Mesenteric fat pad (tissue), 1 donor: ENCODE data around the gene GRIK5. TPM values are rescaled to one million over a fixed set of nuclear protein-coding genes. Genes with fewer than 3 reads are reported as not detected.
A peak's percentile ranks its signal among the peaks of the same experiment; 100 is the strongest.

Experiments
- DNase-seq: peaks from one replicate; pipeline ENCODE4 v3.0.0-alpha.2; 2020; ENCODE audit warnings: low spot score
- total RNA-seq: library from RNA; stranded (reverse); fragmentation: NEBNext Ultra II Directional; extraction: Animal tissue kit (Norgen Biotek cat#: 25700); gene quantifications from one replicate; pipeline ENCODE4 v1.2.1, GENCODE V29; 2021
- donor health status: DM: yes; HTN: yes; CAD: no.

The GRIK5 gene
- total RNA-seq, 1 donor from 2014 or later, result 0.80 TPM

DNA sequence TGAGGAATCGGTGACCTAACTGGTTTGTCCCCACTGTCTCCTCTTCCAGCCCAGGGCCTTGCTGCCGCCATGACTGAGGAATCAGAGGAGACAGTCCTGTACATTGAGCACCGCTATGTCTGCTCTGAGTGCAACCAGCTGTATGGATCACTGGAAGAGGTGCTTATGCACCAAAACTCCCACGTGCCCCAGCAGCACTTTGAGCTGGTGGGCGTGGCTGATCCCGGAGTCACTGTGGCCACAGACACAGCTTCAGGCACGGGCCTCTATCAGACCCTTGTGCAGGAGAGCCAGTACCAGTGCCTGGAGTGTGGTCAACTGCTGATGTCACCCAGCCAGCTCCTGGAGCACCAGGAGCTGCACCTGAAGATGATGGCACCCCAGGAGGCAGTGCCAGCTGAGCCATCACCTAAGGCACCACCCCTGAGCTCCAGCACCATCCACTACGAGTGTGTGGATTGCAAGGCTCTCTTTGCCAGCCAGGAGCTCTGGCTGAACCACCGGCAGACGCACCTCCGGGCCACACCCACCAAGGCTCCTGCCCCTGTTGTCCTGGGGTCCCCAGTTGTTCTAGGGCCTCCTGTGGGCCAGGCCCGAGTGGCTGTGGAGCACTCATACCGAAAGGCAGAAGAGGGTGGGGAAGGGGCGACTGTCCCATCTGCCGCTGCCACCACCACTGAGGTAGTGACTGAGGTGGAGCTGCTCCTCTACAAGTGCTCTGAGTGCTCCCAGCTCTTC lies 8.7 kb upstream of the GRIK5 start:
- no peak for DNase-seq

DNA sequence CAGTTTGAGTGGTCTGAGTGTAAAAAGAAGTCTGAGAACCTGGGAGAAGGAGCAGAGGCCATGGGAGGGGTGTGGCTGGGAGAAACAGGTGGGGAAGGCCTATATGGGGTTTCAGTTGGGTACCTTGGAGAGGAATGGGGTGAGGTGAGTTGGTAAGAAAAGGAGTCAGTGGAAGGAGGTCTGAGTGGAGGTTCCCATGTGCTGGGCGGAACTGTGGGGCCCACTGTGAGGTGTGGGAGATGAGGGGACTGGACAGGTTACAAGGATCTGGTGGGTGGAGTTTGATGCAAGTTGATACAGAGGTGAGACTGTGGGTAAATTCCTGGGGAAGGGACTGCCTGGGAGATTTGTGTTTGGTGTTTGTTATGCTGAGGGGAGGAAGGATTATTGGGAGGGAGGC lies 8.1 kb upstream of the GRIK5 start:
- no peak for DNase-seq

DNA sequence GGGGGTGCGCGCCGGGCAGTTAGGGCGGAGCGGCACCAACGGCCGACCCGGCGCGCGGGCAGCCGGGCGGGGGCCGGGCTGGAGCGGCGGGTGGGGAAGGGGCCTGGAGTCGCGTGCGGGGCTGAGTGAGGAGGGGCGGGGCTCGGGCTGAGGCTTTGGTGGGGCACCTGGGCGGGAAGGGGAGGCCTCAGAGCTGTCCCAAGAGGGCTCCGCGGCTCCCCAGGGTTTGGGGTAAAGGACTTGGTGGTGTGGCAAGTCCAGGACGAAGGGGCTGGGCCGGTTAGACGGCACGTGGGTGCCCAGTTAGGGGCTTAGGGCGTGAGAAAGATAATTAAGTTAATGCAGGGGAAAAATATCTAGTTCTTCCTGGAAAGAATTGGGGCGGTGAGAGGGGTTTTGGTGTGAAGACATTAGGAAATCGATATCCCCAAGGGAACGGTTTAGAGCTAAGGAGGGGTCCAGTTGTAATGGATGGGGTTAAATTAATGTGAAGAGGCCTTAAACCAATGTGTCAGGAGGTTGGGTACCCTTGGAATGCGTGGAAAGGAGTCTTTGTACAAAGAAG lies 6.5 kb upstream of the GRIK5 start:
- DNase-seq, result no peak

DNA sequence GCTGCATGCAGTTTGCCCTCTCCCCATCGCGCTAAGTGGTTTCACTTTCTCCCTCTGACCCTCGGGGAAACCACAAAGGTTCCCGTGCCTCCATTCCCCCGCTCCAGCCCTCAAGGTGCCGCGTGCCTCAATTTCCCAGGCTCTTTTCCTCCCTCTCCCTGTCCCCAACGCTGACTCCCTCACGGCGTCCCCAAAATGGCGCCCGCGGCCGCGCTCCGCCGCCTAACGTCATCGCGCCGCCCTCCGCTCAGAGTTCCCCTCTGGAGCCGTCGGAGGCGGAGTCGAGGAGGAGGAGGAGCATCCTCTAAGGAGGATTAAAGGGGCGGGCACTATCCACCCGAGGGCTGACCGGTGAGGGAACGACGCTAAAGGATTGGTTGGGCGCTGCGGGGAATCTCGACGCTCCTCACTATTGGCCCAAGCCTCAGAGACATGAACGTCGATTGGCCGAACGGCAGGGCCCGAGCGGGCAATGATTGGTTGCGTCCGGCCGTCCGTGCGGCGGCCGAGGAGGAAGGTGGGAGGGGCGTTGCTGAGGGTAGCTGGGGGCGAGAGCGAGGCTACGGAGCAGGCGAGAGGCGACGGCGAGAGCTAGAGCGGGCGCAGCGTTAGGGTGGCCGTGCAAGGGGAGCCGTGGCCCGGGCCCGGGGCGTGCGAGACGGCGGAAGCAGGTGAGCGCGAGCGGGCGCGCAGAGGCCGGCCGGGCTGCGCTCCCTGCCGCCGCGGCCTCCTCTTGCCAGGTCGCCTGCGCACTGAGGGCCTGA lies 5.8 kb upstream of the GRIK5 start, which contains the start of gene ZNF574:
TSS of gene ZNF574 (plus strand) at position 551 of the 764 bp plus-strand sequence. CDS start 2,441 bp downstream, outside the sequence.
- DNase-seq, result peak; percentile 99

DNA sequence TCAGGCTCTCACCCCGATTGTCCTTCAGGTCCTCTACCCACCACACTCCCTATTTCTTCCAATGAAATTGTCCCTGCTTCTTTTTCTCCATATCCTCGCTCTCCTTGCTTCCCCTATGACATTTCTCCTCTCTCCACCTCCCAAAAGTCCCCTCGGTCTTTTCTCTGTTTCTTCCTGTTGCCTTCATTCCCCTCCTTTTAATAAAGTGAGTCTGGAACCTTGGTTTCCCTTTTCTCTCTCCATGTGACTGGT lies 5.3 kb upstream of the GRIK5 start:
- DNase-seq, result no peak

DNA sequence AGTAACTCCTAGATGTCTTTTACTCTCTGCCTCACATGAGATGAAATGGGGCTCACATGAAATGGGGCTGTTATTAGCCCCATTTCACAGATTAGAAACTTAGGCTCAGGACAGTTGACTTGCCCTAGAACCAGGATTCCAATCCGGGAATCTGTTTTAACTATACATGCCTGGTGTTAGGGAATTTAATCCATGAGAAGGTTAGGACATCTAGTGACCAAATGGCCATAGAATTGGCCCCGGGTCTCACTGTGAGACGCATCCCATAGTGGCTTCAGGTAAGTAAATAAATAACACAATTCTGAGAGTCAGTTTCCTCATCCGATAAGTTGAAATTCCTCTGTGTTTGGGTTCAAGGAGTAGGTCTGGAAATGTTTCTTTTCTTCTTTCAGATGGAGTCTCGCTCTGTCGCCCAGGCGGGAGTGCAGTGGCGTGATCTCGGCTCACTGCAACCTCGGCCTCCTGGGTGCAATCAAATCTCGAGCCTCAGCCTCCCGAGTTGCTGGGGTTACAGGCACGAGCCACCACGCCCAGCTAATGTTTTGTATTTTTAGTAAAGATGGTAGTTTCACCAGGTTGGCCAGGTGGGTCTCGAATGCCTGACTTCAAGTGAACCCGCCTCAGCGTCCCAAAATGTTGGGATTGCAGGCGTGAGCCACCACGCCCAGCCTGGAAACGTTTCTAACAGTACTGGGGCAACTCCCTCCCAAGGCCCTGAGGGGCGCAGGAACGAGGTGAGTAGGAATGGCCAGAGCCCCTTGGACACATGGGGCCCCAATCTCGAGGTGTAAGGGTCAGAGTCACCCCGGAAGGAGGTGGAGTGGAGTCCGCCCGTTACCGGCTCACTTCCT lies 4.7 kb upstream of the GRIK5 start:
- no peak for DNase-seq

DNA sequence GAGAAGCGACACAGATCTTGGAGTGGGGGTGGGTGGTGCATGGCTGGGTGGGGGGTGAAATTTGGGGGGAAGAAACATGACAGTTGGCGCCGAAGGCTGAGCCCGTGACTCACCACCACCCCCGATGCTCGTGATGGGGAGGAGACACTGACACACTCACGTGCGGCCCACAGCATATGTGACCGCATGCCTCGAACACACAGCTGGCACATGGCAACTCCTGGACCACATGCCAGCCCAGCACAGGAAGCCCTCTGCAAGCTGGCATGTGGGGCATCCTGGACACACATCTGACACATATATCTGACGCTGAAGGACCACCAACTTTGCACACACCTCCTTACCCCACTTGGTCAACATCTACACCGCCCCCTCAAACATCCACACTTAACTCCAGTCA lies 1.2 kb upstream of the GRIK5 start:
- no peak for DNase-seq

DNA sequence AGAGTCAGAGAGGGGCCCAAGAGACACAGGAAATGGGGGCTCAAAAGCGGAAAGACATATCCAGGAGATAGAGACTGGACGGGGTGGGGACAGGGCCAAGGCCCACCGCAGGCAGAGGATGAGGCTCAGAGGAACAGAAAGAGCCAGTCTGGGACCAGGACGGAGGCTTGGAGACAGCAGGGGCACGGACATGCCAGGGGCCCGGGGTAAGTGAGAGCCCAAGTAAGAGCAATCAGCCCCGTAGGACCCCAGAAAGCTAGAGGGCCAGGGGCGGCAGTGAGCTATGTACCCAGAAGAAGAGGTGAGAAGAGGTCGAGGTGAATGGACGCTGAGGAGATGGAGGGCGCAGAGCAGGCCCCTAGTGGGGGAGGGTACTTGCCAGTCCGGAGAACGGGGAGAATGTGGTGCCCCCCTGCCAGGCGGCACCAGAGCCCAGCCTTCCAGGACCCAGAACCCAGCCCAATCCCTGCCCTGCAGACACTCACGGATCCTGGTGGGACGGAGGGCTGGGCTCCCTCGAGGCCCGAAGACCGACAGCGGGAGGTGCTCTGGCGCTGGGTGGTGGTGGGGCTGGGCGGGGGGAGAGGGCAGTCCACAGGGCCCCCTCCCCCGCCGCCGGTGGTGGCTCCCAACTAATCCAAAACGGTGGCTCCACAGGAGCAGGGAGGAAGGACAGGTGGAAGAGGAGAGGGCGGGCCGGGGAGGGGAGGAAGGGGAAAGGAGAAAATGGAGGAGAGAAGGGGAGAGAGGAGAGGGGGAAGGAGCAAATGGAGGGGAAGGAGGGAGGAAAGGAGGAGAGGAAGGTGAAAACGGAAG lies 1.0 kb downstream of the GRIK5 start:
- DNase-seq, result no peak

DNA sequence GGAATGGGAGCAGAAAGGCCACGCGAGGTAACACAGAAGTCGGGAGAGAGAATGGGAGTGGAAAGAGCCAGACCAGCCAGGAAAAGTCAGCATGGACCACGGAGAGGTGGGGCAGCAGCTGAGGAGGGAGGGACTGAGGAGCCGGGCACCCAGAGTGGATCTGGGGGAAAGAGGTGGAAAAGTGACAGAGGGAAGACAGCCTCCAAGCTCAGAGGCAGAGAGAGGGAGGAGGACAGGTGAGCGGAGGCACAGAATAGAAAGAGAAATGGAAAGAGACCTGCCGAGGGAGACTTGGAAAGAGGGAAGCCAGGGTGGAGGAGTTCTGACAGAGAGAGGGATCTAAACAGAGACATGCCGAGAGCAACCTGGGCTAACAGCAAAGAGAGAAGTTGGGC lies 1.6 kb downstream of the GRIK5 start:
- no peak for DNase-seq

DNA sequence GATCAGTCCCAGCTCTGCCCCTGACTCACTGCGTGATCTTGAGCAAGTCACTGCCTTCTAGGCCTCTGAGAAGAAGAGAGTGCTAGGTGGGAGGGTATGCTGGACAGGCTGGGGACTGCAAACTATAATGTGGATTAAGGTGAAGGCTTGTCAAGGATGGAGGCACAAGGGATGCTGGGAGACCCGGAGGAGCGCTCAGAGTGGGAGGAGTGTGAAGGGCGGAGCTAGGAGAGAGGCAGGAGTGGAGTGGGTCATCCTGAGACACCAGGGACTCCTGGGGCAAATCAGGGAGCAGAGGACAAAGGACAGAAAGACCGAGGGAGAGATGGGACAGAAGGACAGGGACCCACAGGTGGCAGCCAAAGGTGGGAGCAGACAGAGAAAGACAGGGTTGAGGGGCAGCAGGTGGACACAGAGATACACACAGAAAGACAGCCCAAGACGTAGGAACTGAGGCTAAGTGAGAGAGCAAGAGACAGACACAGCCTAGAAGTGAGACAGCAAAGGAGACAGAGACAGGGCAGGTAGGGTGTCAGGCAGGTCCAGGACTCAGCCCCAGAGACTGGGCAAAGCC lies 2.6 kb downstream of the GRIK5 start:
- DNase-seq, result no peak

DNA sequence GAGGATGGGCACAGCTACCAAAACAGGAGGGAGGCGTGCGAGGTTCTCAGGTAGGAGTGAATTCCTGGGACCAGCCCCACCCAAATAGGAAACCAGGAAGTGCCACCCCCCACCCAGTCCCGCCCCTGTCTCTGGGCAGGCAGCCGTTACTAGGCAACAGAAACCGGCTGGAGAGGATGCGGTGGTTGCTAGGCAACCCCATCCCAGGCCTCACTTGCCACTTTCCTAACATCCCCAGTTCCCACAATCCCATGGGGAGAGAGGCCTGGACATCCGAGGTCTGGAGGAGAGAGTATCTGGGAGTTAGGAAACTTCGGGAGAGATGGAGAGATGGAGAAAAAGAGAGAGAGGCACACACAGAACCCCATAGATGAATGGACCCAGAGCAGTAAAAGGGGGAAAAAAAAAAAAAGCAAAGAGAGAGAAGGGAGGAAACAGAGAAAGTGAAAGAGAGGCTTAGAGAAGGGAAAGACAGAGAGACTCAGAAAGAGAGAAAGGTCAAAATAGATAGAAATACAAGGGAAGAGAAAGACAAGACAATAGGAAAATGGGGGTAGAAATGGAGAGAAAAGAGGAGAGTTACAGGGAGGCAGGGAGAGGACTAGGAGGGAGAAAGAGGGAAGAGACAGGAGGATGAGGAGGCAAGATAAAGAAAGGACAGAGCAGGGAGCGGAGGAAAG lies 3.8 kb downstream of the GRIK5 start:
- DNase-seq, result no peak

DNA sequence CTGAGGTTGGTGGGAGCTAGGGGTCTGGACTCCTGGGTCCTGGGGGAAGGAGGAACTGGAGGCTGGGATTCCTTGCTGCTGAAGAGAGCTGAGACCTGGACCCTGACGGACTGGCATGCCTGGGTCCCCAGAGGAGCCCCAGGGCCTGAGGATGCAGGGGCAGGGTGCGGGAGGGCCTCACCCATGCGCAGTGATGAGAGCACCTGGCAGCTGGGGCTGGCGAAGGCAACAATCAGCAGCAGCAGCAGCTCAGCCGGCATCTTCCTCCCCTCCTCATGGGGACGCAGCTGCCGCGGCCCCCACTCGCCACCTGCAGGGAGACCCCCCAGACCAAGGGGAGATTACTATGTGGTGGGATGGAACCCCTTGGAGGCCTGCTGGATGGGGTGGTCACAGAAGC lies 4.5 kb downstream of the GRIK5 start:
- DNase-seq, result no peak

DNA sequence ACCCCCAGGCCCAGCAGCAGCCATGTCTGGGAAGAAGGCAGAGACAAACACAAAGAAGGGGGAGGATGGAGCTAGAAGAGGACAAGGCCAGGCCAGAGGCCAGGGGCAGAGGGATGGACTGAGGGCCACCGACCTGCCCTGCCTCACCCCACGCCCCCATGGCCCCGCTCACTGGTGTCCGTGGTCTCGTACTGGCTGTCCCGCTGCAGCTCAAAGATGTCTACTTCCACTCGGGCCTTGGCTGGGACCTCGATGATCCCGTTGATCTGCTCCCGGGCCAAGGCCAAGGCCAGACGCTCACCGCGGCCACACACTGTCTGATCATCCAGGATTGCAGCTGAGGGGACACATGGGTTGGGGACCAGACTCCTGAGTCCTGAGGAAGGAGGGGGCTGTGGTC lies 5.0 kb downstream of the GRIK5 start:
- DNase-seq, result no peak

DNA sequence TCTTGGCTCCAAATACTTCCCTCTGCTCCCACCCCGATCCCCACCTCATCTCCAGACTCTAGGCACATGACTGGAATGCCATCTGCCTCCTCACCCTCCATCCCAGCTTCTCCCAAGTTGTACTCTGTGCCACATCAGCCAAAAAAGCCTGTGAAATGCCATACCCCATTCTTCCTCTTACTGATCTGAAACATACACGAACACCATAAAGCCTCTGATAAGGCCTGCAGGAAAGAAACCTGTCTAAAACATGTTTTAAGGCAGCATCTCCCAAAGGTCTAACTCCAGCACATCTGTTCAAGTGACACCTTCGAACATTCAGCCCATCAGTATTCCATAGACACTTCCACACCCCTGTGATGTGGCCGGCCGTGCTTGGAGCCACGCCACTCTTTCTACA lies 5.6 kb downstream of the GRIK5 start:
- no peak for DNase-seq

DNA sequence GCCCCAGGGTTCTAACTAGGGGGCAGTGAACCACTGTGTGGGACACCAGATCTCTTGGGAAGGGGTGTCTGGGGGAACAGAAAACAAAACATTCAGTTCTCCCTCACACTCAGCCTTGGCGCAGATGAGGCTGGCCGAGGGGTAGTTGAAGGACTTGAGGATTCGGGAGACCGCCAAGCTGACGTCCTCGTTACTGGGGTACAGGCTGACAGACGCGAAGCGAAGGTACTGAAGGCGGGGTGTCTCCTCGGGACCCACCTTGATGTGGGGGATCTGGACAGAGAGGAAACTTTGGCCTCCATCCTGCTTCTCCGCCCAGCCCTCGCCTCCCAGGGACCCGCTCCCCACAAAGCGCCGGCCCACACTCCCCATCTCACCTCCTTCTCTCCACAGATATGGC lies 7.6 kb downstream of the GRIK5 start:
- no peak for DNase-seq

DNA sequence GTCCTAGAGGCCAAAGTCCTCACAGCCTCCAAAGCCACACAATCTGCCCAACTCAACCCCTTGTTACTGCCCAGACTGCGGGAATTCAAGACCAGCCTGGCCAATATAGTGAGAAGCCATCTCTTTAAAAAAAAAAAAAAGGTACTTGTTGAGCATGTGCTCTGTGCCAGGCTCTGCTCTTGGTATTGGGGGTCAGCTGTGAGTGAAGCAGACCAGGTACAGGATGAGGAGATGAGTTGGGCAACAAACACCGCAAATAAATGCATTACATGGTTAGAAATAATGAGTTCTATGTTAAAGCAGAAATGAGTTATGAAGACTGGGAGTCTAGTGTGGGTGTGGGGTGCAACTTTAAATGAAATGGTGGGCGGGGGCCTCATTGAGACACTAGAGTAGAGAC lies 9.9 kb downstream of the GRIK5 start:
- DNase-seq, result no peak

DNA sequence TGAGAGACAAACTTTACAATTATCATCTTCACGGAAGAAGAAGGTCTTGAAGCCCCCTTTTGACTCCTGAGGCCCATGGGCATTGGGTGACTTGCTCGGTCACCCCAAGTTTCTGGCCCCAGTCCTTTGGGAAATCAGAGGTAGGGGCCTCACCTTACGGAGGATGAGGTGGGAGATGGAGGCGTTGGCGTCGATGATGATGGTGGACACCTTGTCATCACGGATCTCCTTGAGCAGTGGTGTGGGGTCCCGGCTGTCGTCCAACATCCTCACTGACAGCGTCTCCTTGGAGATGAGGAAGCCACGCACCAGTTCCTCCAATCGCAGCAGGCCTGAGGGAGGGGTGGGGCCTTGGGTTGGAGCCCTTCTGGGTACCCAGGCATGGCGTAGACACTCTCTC lies 10.8 kb downstream of the GRIK5 start:
- DNase-seq, result no peak

DNA sequence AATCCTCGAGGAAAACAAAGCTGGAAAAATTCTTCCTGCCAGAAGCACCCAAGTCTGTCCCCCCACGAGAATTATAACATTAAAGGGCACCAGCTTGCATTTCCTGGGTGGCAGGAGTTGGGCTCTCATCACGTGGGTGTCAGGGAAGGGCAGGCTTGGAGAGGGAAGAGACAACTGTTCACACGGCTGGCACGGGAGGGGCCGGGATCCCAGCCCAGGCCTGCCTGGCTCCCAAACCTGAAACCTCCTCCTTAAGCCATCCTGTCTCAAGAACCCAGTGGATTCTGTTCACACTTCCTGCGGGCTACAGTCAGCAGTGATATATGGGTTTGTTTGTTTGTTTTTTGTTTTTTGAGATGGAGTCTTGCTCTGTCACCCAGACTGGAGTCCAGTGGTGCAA lies 12.2 kb downstream of the GRIK5 start:
- DNase-seq, result no peak

DNA sequence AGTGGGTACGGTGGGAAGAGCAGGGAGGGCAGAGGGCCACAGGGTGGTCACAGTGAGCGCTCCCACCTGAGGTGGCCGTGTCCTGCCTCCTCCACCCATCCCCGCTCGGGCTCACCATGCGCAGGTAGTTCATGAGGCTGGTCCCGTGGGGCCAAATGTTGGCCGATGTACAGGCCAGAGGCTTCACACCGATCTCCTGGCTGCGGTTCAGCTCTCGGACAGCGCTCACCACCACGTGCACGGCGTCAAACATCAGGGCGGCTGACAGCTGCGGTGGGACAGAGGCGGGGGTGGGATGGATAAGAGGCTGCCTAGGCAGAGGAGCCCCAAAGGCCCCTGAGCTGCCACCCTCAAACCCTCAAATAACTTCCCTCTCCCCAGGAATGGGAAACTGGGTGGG lies 15.8 kb downstream of the GRIK5 start:
- no peak for DNase-seq
